Lower leg skin (tissue), 3 donors: ENCODE results near the gene ZNF430.

Experiments used
- POLR2A ChIP-seq, 2 donors: fragments of 450-650 bp; IDR thresholded peaks; one replicate each; pipeline ENCODE4 v1.6.1; 2016 to 2017; ENCODE audit warnings: antibody characterized with exemption in 2 of 2, mild to moderate bottlenecking in 1 of 2, moderate library complexity in 1 of 2
- TF ChIP-seq, protein P1 (sequence below), 3 donors: fragments of 450-650 bp; IDR thresholded peaks; one replicate each; pipeline ENCODE4 v1.5.1; 2016; ENCODE audit warnings: antibody characterized with exemption in 3 of 3, mild to moderate bottlenecking in 3 of 3, moderate library complexity in 2 of 3

DNA sequence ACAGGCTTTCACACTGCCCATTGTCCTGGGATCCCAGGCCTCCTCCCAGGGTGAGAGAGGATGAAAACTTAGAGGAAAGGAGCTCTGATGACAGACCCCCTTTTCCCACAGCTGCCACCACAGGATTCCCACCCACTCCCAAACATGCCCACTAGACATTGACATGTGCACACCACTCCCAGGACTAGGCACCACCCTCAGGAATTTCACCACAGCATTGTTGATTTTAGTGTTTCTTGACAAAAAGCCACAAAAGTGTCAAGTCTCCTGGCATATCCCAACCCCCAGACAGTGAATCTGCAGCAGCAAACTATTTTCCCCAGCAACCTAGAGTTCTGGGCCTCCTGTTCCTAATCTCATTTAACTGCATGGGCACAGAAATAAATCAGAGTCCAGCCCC, 71.7 kb downstream of the ZNF430 start:
- no peak for TF ChIP-seq POLR2A (IDR thresholded peaks at IDR 0.05)
- TF ChIP-seq, protein P1, sequence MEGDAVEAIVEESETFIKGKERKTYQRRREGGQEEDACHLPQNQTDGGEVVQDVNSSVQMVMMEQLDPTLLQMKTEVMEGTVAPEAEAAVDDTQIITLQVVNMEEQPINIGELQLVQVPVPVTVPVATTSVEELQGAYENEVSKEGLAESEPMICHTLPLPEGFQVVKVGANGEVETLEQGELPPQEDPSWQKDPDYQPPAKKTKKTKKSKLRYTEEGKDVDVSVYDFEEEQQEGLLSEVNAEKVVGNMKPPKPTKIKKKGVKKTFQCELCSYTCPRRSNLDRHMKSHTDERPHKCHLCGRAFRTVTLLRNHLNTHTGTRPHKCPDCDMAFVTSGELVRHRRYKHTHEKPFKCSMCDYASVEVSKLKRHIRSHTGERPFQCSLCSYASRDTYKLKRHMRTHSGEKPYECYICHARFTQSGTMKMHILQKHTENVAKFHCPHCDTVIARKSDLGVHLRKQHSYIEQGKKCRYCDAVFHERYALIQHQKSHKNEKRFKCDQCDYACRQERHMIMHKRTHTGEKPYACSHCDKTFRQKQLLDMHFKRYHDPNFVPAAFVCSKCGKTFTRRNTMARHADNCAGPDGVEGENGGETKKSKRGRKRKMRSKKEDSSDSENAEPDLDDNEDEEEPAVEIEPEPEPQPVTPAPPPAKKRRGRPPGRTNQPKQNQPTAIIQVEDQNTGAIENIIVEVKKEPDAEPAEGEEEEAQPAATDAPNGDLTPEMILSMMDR (IDR thresholded peaks at IDR 0.05) = no peak
